Measurements from ENCODE around the gene AKR1C1. TPM values are rescaled to one million over a fixed set of nuclear protein-coding genes. Genes with fewer than 3 reads are reported as not detected.
"Not testable (repeated sequence)": the region's sequence is repeated elsewhere in the genome, so short reads cannot be mapped to it uniquely, and the experiment has no call there.

AKR1C1 gene

GRCh38 chr10:5032444-5032843, 69.2 kb downstream of the AKR1C1 start:
- not testable (repeated sequence) for H2BK5ac ChIP-seq (ENCODE audit: low read depth, low read length, poor library complexity, severe bottlenecking); H3K27ac ChIP-seq (ENCODE audit: low read length, poor library complexity, severe bottlenecking); H3K23ac ChIP-seq (ENCODE audit: low read length in 2 of 2); H2AFZ ChIP-seq (ENCODE audit: low read depth, low read length); H3K14ac ChIP-seq (ENCODE audit: low read length in 2 of 2); H3K4ac ChIP-seq (ENCODE audit: low read depth in 1 of 2, low read length in 2 of 2); H2AK5ac ChIP-seq (ENCODE audit: low read length, severe bottlenecking); H3K36me3 ChIP-seq (ENCODE audit: control insufficient read depth in 1 of 2, insufficient read depth in 2 of 2, low read depth in 1 of 2, low read length in 2 of 2); H2BK15ac ChIP-seq (ENCODE audit: low read depth, poor library complexity, severe bottlenecking); H4K91ac ChIP-seq (ENCODE audit: low read length); H2BK120ac ChIP-seq (ENCODE audit: low read depth, low read length); H3K4me1 ChIP-seq (ENCODE audit: control insufficient read depth, insufficient read depth, low read depth, low read length); H3K18ac ChIP-seq (ENCODE audit: low read depth in 1 of 2, low read length in 2 of 2); H3K79me1 ChIP-seq (replicated peaks; ENCODE audit: low read length, poor library complexity, severe bottlenecking); H3K27me3 ChIP-seq (ENCODE audit: control insufficient read depth in 1 of 2, insufficient read depth in 1 of 2, low read length in 2 of 2); H3K9ac ChIP-seq (ENCODE audit: low read length); H4K8ac ChIP-seq (ENCODE audit: low read length); H2BK12ac ChIP-seq (ENCODE audit: low read length in 2 of 2); H3K4me2 ChIP-seq (ENCODE audit: low read length, poor library complexity, severe bottlenecking); DNase-seq; H3K4me3 ChIP-seq (ENCODE audit: insufficient read depth in 1 of 2, low read depth in 1 of 2, low read length in 2 of 2)
- WGBS, result 93% methylated on average over 22 of the region's 22 CpGs
- peaks cover 27% of the 10 kb centered on the region for H3K9me3 ChIP-seq (ENCODE audit: control insufficient read depth, low read length)

Small RNA genes lying within 50 kb of the gene (small RNA-seq; reads per million reads assigned to genes)
- not detected for gene RF00096 (ENCODE audit: low read depth)

Measured in mesenchymal stem cell (in vitro differentiated cells and primary cell).